ENCODE measurements around the gene PDZD8.

GRCh38 chr10:117339979-117340378, 35.3 kb downstream of the PDZD8 start:
- TF ChIP-seq POLR2A (IDR thresholded peaks at IDR 0.05; ENCODE audit: low read depth, low read length) (no peak), CTCF (IDR thresholded peaks at IDR 0.05; ENCODE audit: extremely low read depth in 1 of 2, insufficient read depth in 1 of 2, low read depth in 1 of 2, low read length in 2 of 2) (no peak)
